HEK293 (cell line): ENCODE measurements around the gene MED29.

Experiments
- AEBP2 ChIP-seq: fragments of 450-650 bp; formaldehyde crosslinking; IDR thresholded peaks from 2 replicates; pipeline ENCODE4 v1.5.1; 2016; ENCODE audit warnings: missing biosample characterization, missing genetic modification characterization, borderline replicate concordance
- KLF17 ChIP-seq: fragments of 450-650 bp; formaldehyde crosslinking; IDR thresholded peaks from 2 replicates; pipeline ENCODE4 v1.5.1; 2016; ENCODE audit warnings: missing biosample characterization, missing genetic modification characterization
- MYNN ChIP-seq: fragments of 450-650 bp; formaldehyde crosslinking; IDR thresholded peaks from 2 replicates; pipeline ENCODE4 v1.5.1; 2016; ENCODE audit warnings: missing biosample characterization, missing genetic modification characterization, borderline replicate concordance
- OVOL3 ChIP-seq: fragments of 450-650 bp; formaldehyde crosslinking; IDR thresholded peaks from 2 replicates; pipeline ENCODE4 v1.5.1; 2016; ENCODE audit warnings: missing biosample characterization, missing genetic modification characterization
- PBX3 ChIP-seq: sonication (generic); formaldehyde crosslinking; IDR thresholded peaks from 2 replicates; pipeline ENCODE4 v1.8.1; 2022; ENCODE audit warnings: mild to moderate bottlenecking, moderate library complexity, missing genetic modification reagents
- RBAK ChIP-seq: fragments of 450-650 bp; formaldehyde crosslinking; IDR thresholded peaks from 2 replicates; pipeline ENCODE4 v1.5.1; 2016; ENCODE audit warnings: missing biosample characterization, missing genetic modification characterization
- SCRT2 ChIP-seq: fragments of 450-650 bp; formaldehyde crosslinking; IDR thresholded peaks from 2 replicates; pipeline ENCODE4 v1.5.1; 2016; ENCODE audit warnings: missing biosample characterization, missing genetic modification characterization
- TSHZ1 ChIP-seq: fragments of 450-650 bp; formaldehyde crosslinking; IDR thresholded peaks from 2 replicates; pipeline ENCODE4 v1.5.1; 2016; ENCODE audit warnings: missing biosample characterization, missing genetic modification characterization, borderline replicate concordance
- ZBTB1 ChIP-seq: fragments of 450-650 bp; formaldehyde crosslinking; IDR thresholded peaks from 2 replicates; pipeline ENCODE4 v1.5.1; 2016; ENCODE audit warnings: missing biosample characterization, missing genetic modification characterization
- ZEB2 ChIP-seq: fragments of 450-650 bp; formaldehyde crosslinking; IDR thresholded peaks from 2 replicates; pipeline ENCODE4 v1.5.1; 2016; ENCODE audit warnings: missing biosample characterization, missing genetic modification characterization
- ZNF10 ChIP-seq: fragments of 450-650 bp; formaldehyde crosslinking; IDR thresholded peaks from 2 replicates; pipeline ENCODE4 v1.5.1; 2017; ENCODE audit warnings: missing biosample characterization, missing genetic modification characterization
- ZNF112 ChIP-seq: fragments of 450-650 bp; formaldehyde crosslinking; IDR thresholded peaks from 2 replicates; pipeline ENCODE4 v1.5.0; 2017; ENCODE audit warnings: missing biosample characterization, missing genetic modification characterization
- ZNF23 ChIP-seq: fragments of 450-650 bp; formaldehyde crosslinking; IDR thresholded peaks from 2 replicates; pipeline ENCODE4 v1.5.1; 2016; ENCODE audit warnings: missing biosample characterization, missing genetic modification characterization, borderline replicate concordance
- ZNF24 ChIP-seq: fragments of 450-650 bp; formaldehyde crosslinking; IDR thresholded peaks from 2 replicates; pipeline ENCODE4 v1.5.1; 2016; ENCODE audit warnings: missing biosample characterization, missing genetic modification characterization
- ZNF280C ChIP-seq: fragments of 450-650 bp; formaldehyde crosslinking; IDR thresholded peaks from 2 replicates; pipeline ENCODE4 v1.5.1; 2016; ENCODE audit warnings: missing biosample characterization, missing genetic modification characterization
- ZNF335 ChIP-seq: fragments of 450-650 bp; formaldehyde crosslinking; conservative IDR thresholded peaks from 2 replicates; pipeline ENCODE4 v1.5.1; 2016; ENCODE audit warnings: missing biosample characterization, missing genetic modification characterization
- ZNF354C ChIP-seq: fragments of 450-650 bp; formaldehyde crosslinking; IDR thresholded peaks from 2 replicates; pipeline ENCODE4 v1.5.1; 2016; ENCODE audit warnings: missing biosample characterization, missing genetic modification characterization, low read depth, borderline replicate concordance
- ZNF391 ChIP-seq: fragments of 450-650 bp; formaldehyde crosslinking; IDR thresholded peaks from 2 replicates; pipeline ENCODE4 v1.5.1; 2016; ENCODE audit warnings: low read depth, missing biosample characterization, missing genetic modification characterization, borderline replicate concordance
- ZNF521 ChIP-seq: fragments of 450-650 bp; formaldehyde crosslinking; IDR thresholded peaks from 2 replicates; pipeline ENCODE4 v1.5.1; 2017; ENCODE audit warnings: missing biosample characterization, mild to moderate bottlenecking, missing genetic modification characterization
- ZNF549 ChIP-seq: fragments of 450-650 bp; IDR thresholded peaks from 2 replicates; pipeline ENCODE4 v1.5.1; 2018; ENCODE audit warnings: missing biosample characterization, missing genetic modification characterization, mild to moderate bottlenecking, inconsistent platforms, moderate library complexity
- ZNF558 ChIP-seq: fragments of 450-650 bp; formaldehyde crosslinking; IDR thresholded peaks from 2 replicates; pipeline ENCODE4 v1.5.1; 2016; ENCODE audit warnings: missing biosample characterization, missing genetic modification characterization
- ZNF623 ChIP-seq: fragments of 450-650 bp; formaldehyde crosslinking; IDR thresholded peaks from 2 replicates; pipeline ENCODE4 v1.5.1; 2016; ENCODE audit warnings: missing biosample characterization, missing genetic modification characterization
- ZNF629 ChIP-seq: fragments of 450-650 bp; formaldehyde crosslinking; IDR thresholded peaks from 2 replicates; pipeline ENCODE4 v1.5.1; 2017; ENCODE audit warnings: missing biosample characterization, missing genetic modification characterization
- ZNF654 ChIP-seq: fragments of 450-650 bp; formaldehyde crosslinking; IDR thresholded peaks from 2 replicates; pipeline ENCODE4 v1.5.1; 2016; ENCODE audit warnings: low read depth, missing biosample characterization, missing genetic modification characterization
- ZNF660 ChIP-seq: fragments of 450-650 bp; IDR thresholded peaks from 2 replicates; pipeline ENCODE4 v1.5.1; 2018; ENCODE audit warnings: missing biosample characterization, mild to moderate bottlenecking, missing genetic modification characterization
- ZNF677 ChIP-seq: fragments of 450-650 bp; IDR thresholded peaks from 2 replicates; pipeline ENCODE4 v1.5.0; 2018; ENCODE audit warnings: missing biosample characterization, mild to moderate bottlenecking, missing genetic modification characterization, moderate library complexity
- ZNF776 ChIP-seq: fragments of 450-650 bp; formaldehyde crosslinking; IDR thresholded peaks from 2 replicates; pipeline ENCODE4 v1.5.0; 2017; ENCODE audit warnings: missing biosample characterization, missing genetic modification characterization, borderline replicate concordance
- ZSCAN16 ChIP-seq: fragments of 450-650 bp; formaldehyde crosslinking; IDR thresholded peaks from 2 replicates; pipeline ENCODE4 v1.5.1; 2016; ENCODE audit warnings: missing biosample characterization, missing genetic modification characterization
- ZSCAN30 ChIP-seq: fragments of 450-650 bp; IDR thresholded peaks from 2 replicates; pipeline ENCODE4 v1.5.1; 2018; ENCODE audit warnings: missing biosample characterization, mild to moderate bottlenecking, missing genetic modification characterization, moderate library complexity

MED29 gene

GRCh38 chr19:39403331-39404312 lies 12.4 kb downstream of the MED29 start (continued):
- TF ChIP-seq ZNF629 (tag by site-specific recombination) = peak; percentile 85
- TF ChIP-seq ZNF112 = no peak
- TF ChIP-seq ZSCAN16 (tag by site-specific recombination) = peak; percentile 89
- peak; percentile 73; the same call in 1 of the 2 replicates for TF ChIP-seq PBX3 (CRISPR knock-in tag)
- TF ChIP-seq ZNF280C (tag by site-specific recombination) = no peak
- TF ChIP-seq TSHZ1 (tag by site-specific recombination) = 0 out of 2 replicates have a peak, but pooled peaks have one; percentile 65
- TF ChIP-seq ZSCAN30 (tag by site-specific recombination) = peak; percentile 46
- TF ChIP-seq ZNF521 (tag by site-specific recombination) = no peak
- peak; percentile 97 for TF ChIP-seq KLF17 (tag by site-specific recombination)
- TF ChIP-seq ZNF623 (tag by site-specific recombination) = peak; percentile 36; the same call in 1 of the 2 replicates
- no peak for TF ChIP-seq ZNF354C (tag by site-specific recombination)
- no peak for TF ChIP-seq ZNF23 (tag by site-specific recombination)
- TF ChIP-seq SCRT2 (tag by site-specific recombination) = no peak
- peak; percentile 46; the same call in 1 of the 2 replicates for TF ChIP-seq ZNF677 (tag by site-specific recombination)
- peak; percentile 50; the same call in 1 of the 2 replicates for TF ChIP-seq ZBTB1 (tag by site-specific recombination)
- TF ChIP-seq ZNF558 (tag by site-specific recombination) = peak; percentile 77; the same call in 1 of the 2 replicates
- peak; percentile 90 for TF ChIP-seq MYNN (tag by site-specific recombination)
- TF ChIP-seq ZEB2 = peak; percentile 97
- peak; percentile 91 for TF ChIP-seq ZNF24 (tag by site-specific recombination)
- TF ChIP-seq ZNF391 (tag by site-specific recombination) = peak; percentile 87; the same call in 1 of the 2 replicates
- peak; percentile 61; the same call in 1 of the 2 replicates for TF ChIP-seq RBAK (tag by site-specific recombination)
- 0 out of 2 replicates have a peak, but pooled peaks have one; percentile 18 for TF ChIP-seq ZNF10 (tag by site-specific recombination)
- TF ChIP-seq AEBP2 = no peak
- TF ChIP-seq ZNF776 (tag by site-specific recombination) = no peak
- TF ChIP-seq OVOL3 (tag by site-specific recombination) = peak; percentile 64; the same call in 1 of the 2 replicates
- peak; percentile 90 for TF ChIP-seq ZNF335
- no peak for TF ChIP-seq ZNF549 (tag by site-specific recombination)
- TF ChIP-seq ZNF654 (tag by site-specific recombination) = no peak; the same call in 1 of the 2 replicates
- peak; percentile 79 for TF ChIP-seq ZNF660 (tag by site-specific recombination)
